ENCODE measurements around the gene CCDC33. TPM values are rescaled to one million over a fixed set of nuclear protein-coding genes. Genes with fewer than 3 reads are reported as not detected.

The CCDC33 gene
- total RNA-seq, 1 donor from 2014 or later = not detected

GRCh38 chr15:74268020-74268419 lies 31.9 kb downstream of the CCDC33 start:
- Mint-ChIP-seq H3K27me3 (ENCODE audit: unreplicated experiment) (peaks cover 55% of the 10 kb centered on the region), H3K9me3 (ENCODE audit: unreplicated experiment) (no peaks in the 10 kb centered on the region), H3K4me3 (ENCODE audit: unreplicated experiment) (no peak overlapping the region), H3K4me1 (ENCODE audit: unreplicated experiment) (no peaks in the 10 kb centered on the region), H3K36me3 (ENCODE audit: unreplicated experiment) (no peaks in the 10 kb centered on the region), H3K27ac (ENCODE audit: unreplicated experiment) (no peak overlapping the region)
- no peak for TF ChIP-seq CTCF (IDR thresholded peaks at IDR 0.05)
- DNase-seq (ENCODE audit: extremely low spot score, unreplicated experiment) = no peak

- Mint-ChIP-seq H3K4me3 (ENCODE audit: unreplicated experiment) (no peak overlapping the region), H3K27ac (ENCODE audit: unreplicated experiment) (no peak overlapping the region), H3K4me1 (ENCODE audit: unreplicated experiment) (no peaks in the 10 kb centered on the region), H3K36me3 (ENCODE audit: unreplicated experiment) (no peaks in the 10 kb centered on the region), H3K9me3 (ENCODE audit: unreplicated experiment) (no peaks in the 10 kb centered on the region), H3K27me3 (ENCODE audit: unreplicated experiment) (peaks cover 55% of the 10 kb centered on the region)
- DNase-seq (ENCODE audit: extremely low spot score, unreplicated experiment) = no peak
- TF ChIP-seq CTCF (IDR thresholded peaks at IDR 0.05) = no peak
Observed at GRCh38 chr15:74269362-74270035, 33.4 kb downstream of the CCDC33 start.

- Mint-ChIP-seq H3K27me3 (ENCODE audit: unreplicated experiment) (peaks cover 52% of the 10 kb centered on the region), H3K36me3 (ENCODE audit: unreplicated experiment) (no peaks in the 10 kb centered on the region), H3K4me1 (ENCODE audit: unreplicated experiment) (no peaks in the 10 kb centered on the region), H3K9me3 (ENCODE audit: unreplicated experiment) (no peaks in the 10 kb centered on the region), H3K4me3 (ENCODE audit: unreplicated experiment) (no peak overlapping the region), H3K27ac (ENCODE audit: unreplicated experiment) (no peak overlapping the region)
- TF ChIP-seq CTCF (IDR thresholded peaks at IDR 0.05) = no peak
- no peak for DNase-seq (ENCODE audit: extremely low spot score, unreplicated experiment)
Observed at GRCh38 chr15:74270155-74270554, 34.0 kb downstream of the CCDC33 start.

GRCh38 chr15:74270854-74271520 lies 34.9 kb downstream of the CCDC33 start:
- no peak for TF ChIP-seq CTCF (IDR thresholded peaks at IDR 0.05)
- no peak overlapping the region for H3K27ac Mint-ChIP-seq (ENCODE audit: unreplicated experiment)
- DNase-seq (ENCODE audit: extremely low spot score, unreplicated experiment) = no peak
- peaks cover 53% of the 10 kb centered on the region for H3K27me3 Mint-ChIP-seq (ENCODE audit: unreplicated experiment)
- no peaks in the 10 kb centered on the region for H3K9me3 Mint-ChIP-seq (ENCODE audit: unreplicated experiment)
- no peaks in the 10 kb centered on the region for H3K36me3 Mint-ChIP-seq (ENCODE audit: unreplicated experiment)
- H3K4me1 Mint-ChIP-seq (ENCODE audit: unreplicated experiment) = no peaks in the 10 kb centered on the region
- no peak overlapping the region for H3K4me3 Mint-ChIP-seq (ENCODE audit: unreplicated experiment)

- no peaks in the 10 kb centered on the region for H3K4me1 Mint-ChIP-seq (ENCODE audit: unreplicated experiment)
- H3K9me3 Mint-ChIP-seq (ENCODE audit: unreplicated experiment) = no peaks in the 10 kb centered on the region
- H3K36me3 Mint-ChIP-seq (ENCODE audit: unreplicated experiment) = no peaks in the 10 kb centered on the region
- no peak for TF ChIP-seq CTCF (IDR thresholded peaks at IDR 0.05)
- H3K27ac Mint-ChIP-seq (ENCODE audit: unreplicated experiment) = no peak overlapping the region
- DNase-seq (ENCODE audit: extremely low spot score, unreplicated experiment) = no peak
- peaks cover 49% of the 10 kb centered on the region for H3K27me3 Mint-ChIP-seq (ENCODE audit: unreplicated experiment)
- no peak overlapping the region for H3K4me3 Mint-ChIP-seq (ENCODE audit: unreplicated experiment)
Observed at GRCh38 chr15:74272812-74273211, 36.7 kb downstream of the CCDC33 start.

All from osteocyte (in vitro differentiated cells).